ENCODE measurements around the gene ITPR1. TPM values are rescaled to one million over a fixed set of nuclear protein-coding genes. Genes with fewer than 3 reads are reported as not detected.

Gene ITPR1
- total and polyA plus RNA-seq, 10 of the 15 experiments (the other 5 are each of a cell fraction or from before 2014, with no cell fraction given) = 12.2 to 239 (median 28.4) TPM

DNA sequence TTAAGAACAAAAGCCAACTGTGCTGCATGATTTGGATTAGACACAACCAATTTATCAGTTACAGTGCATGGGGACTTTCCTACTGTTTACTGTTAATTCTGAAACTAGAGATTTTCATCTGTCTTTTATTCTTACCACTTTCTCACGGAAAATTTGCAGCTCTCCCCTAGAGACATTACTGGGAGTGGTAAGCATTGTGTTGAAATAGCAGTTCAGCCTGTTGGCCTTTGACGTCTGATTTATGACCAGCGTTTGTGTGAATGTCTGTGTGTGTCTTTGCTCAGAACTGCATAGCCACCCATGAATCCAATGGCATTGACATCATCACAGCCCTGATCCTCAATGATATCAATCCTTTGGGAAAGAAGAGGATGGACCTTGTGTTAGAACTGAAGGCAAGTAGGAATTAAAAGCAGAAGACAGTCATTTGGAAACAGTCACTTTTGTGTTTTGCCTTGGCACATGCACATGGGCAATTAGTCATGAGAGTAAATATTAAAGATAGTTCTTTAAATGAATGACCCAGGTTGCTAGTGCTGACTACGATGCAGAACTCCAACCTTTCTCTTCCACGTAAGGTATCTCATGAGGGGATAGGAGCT is 283.9 kb downstream of the ITPR1 start (continued):
- TF ChIP-seq, protein P1, sequence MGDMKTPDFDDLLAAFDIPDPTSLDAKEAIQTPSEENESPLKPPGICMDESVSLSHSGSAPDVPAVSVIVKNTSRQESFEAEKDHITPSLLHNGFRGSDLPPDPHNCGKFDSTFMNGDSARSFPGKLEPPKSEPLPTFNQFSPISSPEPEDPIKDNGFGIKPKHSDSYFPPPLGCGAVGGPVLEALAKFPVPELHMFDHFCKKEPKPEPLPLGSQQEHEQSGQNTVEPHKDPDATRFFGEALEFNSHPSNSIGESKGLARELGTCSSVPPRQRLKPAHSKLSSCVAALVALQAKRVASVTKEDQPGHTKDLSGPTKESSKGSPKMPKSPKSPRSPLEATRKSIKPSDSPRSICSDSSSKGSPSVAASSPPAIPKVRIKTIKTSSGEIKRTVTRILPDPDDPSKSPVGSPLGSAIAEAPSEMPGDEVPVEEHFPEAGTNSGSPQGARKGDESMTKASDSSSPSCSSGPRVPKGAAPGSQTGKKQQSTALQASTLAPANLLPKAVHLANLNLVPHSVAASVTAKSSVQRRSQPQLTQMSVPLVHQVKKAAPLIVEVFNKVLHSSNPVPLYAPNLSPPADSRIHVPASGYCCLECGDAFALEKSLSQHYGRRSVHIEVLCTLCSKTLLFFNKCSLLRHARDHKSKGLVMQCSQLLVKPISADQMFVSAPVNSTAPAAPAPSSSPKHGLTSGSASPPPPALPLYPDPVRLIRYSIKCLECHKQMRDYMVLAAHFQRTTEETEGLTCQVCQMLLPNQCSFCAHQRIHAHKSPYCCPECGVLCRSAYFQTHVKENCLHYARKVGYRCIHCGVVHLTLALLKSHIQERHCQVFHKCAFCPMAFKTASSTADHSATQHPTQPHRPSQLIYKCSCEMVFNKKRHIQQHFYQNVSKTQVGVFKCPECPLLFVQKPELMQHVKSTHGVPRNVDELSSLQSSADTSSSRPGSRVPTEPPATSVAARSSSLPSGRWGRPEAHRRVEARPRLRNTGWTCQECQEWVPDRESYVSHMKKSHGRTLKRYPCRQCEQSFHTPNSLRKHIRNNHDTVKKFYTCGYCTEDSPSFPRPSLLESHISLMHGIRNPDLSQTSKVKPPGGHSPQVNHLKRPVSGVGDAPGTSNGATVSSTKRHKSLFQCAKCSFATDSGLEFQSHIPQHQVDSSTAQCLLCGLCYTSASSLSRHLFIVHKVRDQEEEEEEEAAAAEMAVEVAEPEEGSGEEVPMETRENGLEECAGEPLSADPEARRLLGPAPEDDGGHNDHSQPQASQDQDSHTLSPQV (IDR thresholded peaks at IDR 0.05) = peak; percentile 97
- TF ChIP-seq NRF1 (conservative IDR thresholded peaks at IDR 0.05; ENCODE audit: low read depth, low read length) (no peak), CBFB (IDR thresholded peaks at IDR 0.05; ENCODE audit: low read depth) (peak; percentile 86), ZNF217 (IDR thresholded peaks at IDR 0.05) (no peak; the same call in 1 of the 2 replicates), NFYA (IDR thresholded peaks at IDR 0.05; ENCODE audit: borderline replicate concordance, low read depth, low read length) (no peak), NR2F1 (conservative IDR thresholded peaks at IDR 0.05) (peak; percentile 87), POLR2A (IDR thresholded peaks at IDR 0.05; ENCODE audit: low read depth, low read length) (peak; percentile 53; the same call in 1 of the 2 replicates), BMI1 (IDR thresholded peaks at IDR 0.05; ENCODE audit: borderline replicate concordance) (peak; percentile 73), BHLHE40 (IDR thresholded peaks at IDR 0.05; ENCODE audit: borderline replicate concordance in 1 of 2, low read depth in 2 of 2, low read length in 1 of 2) (peak; percentile 70 to 77), ATF7 (IDR thresholded peaks at IDR 0.05; ENCODE audit: low read depth) (peak; percentile 90), KLF5 (IDR thresholded peaks at IDR 0.05; ENCODE audit: partially characterized antibody) (no peak), CBX3 (IDR thresholded peaks at IDR 0.05; ENCODE audit: borderline replicate concordance, low read depth) (no peak), ESRRA (IDR thresholded peaks at IDR 0.05; ENCODE audit: low read length) (no peak), ZNF207 (IDR thresholded peaks at IDR 0.05; ENCODE audit: borderline replicate concordance) (no peak), RAD51 (IDR thresholded peaks at IDR 0.05) (0 out of 2 replicates have a peak, but pooled peaks have one; percentile 38), BRCA1 (IDR thresholded peaks at IDR 0.05; ENCODE audit: low read depth, low read length) (no peak), SRF (IDR thresholded peaks at IDR 0.05; ENCODE audit: low read depth in 2 of 2, low read length in 2 of 2) (no peak), HDGF (IDR thresholded peaks at IDR 0.05) (peak; percentile 94), SUPT20H (IDR thresholded peaks at IDR 0.05; ENCODE audit: borderline replicate concordance, control insufficient read depth, low read depth, low read length) (no peak), ASH2L (IDR thresholded peaks at IDR 0.05; ENCODE audit: borderline replicate concordance, low read depth) (no peak)
- TF ChIP-seq, protein P2, sequence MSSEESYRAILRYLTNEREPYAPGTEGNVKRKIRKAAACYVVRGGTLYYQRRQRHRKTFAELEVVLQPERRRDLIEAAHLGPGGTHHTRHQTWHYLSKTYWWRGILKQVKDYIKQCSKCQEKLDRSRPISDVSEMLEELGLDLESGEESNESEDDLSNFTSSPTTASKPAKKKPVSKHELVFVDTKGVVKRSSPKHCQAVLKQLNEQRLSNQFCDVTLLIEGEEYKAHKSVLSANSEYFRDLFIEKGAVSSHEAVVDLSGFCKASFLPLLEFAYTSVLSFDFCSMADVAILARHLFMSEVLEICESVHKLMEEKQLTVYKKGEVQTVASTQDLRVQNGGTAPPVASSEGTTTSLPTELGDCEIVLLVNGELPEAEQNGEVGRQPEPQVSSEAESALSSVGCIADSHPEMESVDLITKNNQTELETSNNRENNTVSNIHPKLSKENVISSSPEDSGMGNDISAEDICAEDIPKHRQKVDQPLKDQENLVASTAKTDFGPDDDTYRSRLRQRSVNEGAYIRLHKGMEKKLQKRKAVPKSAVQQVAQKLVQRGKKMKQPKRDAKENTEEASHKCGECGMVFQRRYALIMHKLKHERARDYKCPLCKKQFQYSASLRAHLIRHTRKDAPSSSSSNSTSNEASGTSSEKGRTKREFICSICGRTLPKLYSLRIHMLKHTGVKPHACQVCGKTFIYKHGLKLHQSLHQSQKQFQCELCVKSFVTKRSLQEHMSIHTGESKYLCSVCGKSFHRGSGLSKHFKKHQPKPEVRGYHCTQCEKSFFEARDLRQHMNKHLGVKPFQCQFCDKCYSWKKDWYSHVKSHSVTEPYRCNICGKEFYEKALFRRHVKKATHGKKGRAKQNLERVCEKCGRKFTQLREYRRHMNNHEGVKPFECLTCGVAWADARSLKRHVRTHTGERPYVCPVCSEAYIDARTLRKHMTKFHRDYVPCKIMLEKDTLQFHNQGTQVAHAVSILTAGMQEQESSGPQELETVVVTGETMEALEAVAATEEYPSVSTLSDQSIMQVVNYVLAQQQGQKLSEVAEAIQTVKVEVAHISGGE (CRISPR knock-in tag; IDR thresholded peaks at IDR 0.05) = no peak
- TF ChIP-seq, protein P3, sequence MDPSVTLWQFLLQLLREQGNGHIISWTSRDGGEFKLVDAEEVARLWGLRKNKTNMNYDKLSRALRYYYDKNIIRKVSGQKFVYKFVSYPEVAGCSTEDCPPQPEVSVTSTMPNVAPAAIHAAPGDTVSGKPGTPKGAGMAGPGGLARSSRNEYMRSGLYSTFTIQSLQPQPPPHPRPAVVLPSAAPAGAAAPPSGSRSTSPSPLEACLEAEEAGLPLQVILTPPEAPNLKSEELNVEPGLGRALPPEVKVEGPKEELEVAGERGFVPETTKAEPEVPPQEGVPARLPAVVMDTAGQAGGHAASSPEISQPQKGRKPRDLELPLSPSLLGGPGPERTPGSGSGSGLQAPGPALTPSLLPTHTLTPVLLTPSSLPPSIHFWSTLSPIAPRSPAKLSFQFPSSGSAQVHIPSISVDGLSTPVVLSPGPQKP (IDR thresholded peaks at IDR 0.05; ENCODE audit: low read depth, low read length) = no peak

Measured in GM12878 (cell line).